H9 (cell line): Measurements from ENCODE around the gene RXRB. TPM values are rescaled to one million over a fixed set of nuclear protein-coding genes. Genes with fewer than 3 reads are reported as not detected.

Source experiments
- DNase-seq: peaks from one replicate; pipeline ENCODE4 v3.0.0-alpha.2; 2017
- H2AFZ ChIP-seq: one replicate; pipeline ENCODE4 v1.6.1; 2013; ENCODE audit warnings: mild to moderate bottlenecking, low read length, control low read depth, moderate library complexity
- H2AK5ac ChIP-seq: 2 replicates; pipeline ENCODE4 v1.6.1; 2013; ENCODE audit warnings: low read length, control low read depth, mixed read lengths; ENCODE audit not compliant: insufficient read length
- H2BK120ac ChIP-seq: one replicate; pipeline ENCODE4 v1.6.1; 2013; ENCODE audit warnings: low read depth, mild to moderate bottlenecking, low read length, control low read depth, inconsistent platforms; ENCODE audit not compliant: poor library complexity, severe bottlenecking
- H2BK12ac ChIP-seq: 2 replicates; pipeline ENCODE4 v1.6.1; 2013; ENCODE audit warnings: low read length, control low read depth, mixed read lengths, low read depth; ENCODE audit not compliant: insufficient read length
- H2BK15ac ChIP-seq: 2 replicates; pipeline ENCODE4 v1.6.1; 2013; ENCODE audit warnings: low read depth, low read length, control low read depth
- H2BK20ac ChIP-seq: one replicate; pipeline ENCODE4 v1.6.1; 2013; ENCODE audit warnings: low read depth, mild to moderate bottlenecking, low read length, control low read depth, inconsistent platforms; ENCODE audit not compliant: poor library complexity, severe bottlenecking
- H2BK5ac ChIP-seq: 2 replicates; pipeline ENCODE4 v1.6.1; 2013; ENCODE audit warnings: low read length, control low read depth, mixed read lengths; ENCODE audit not compliant: insufficient read length
- H3K14ac ChIP-seq: 2 replicates; pipeline ENCODE4 v1.6.1; 2013; ENCODE audit warnings: low read length, control low read depth; ENCODE audit not compliant: insufficient read depth
- H3K18ac ChIP-seq: 2 replicates; pipeline ENCODE4 v1.6.1; 2013; ENCODE audit warnings: low read depth, mild to moderate bottlenecking, mixed read lengths, low read length, control low read depth; ENCODE audit not compliant: insufficient read length
- H3K23ac ChIP-seq: 2 replicates; pipeline ENCODE4 v1.6.1; 2013; ENCODE audit warnings: low read length, control low read depth, mixed read lengths, low read depth; ENCODE audit not compliant: insufficient read length
- H3K23me2 ChIP-seq: 2 replicates; pipeline ENCODE4 v1.6.1; 2013; ENCODE audit warnings: low read depth, mild to moderate bottlenecking, mixed read lengths, low read length, control low read depth; ENCODE audit not compliant: insufficient read length, poor library complexity, severe bottlenecking
- H3K27ac ChIP-seq: 2 replicates; pipeline ENCODE4 v1.5.1; 2013; ENCODE audit warnings: low read length, control low read depth, mixed read lengths, low read depth; ENCODE audit not compliant: insufficient read length
- H3K27me3 ChIP-seq: 2 replicates; pipeline ENCODE4 v1.6.1; 2013; ENCODE audit warnings: low read length, control low read depth, inconsistent platforms; ENCODE audit not compliant: insufficient read depth
- H3K4ac ChIP-seq: 2 replicates; pipeline ENCODE4 v1.6.1; 2013; ENCODE audit warnings: low read depth, mild to moderate bottlenecking, control low read depth, inconsistent platforms, low read length, moderate library complexity
- H3K4me1 ChIP-seq: 2 replicates; pipeline ENCODE4 v1.6.1; 2013; ENCODE audit warnings: low read length, control low read depth, inconsistent platforms; ENCODE audit not compliant: insufficient read depth
- H3K4me2 ChIP-seq: 2 replicates; pipeline ENCODE4 v1.6.1; 2013; ENCODE audit warnings: low read length, control low read depth, mixed read lengths; ENCODE audit not compliant: insufficient read length, insufficient read depth
- H3K56ac ChIP-seq: 2 replicates; pipeline ENCODE4 v1.6.1; 2013; ENCODE audit warnings: low read depth, mild to moderate bottlenecking, mixed read lengths, low read length, control low read depth; ENCODE audit not compliant: insufficient read length
- H3K79me1 ChIP-seq: 2 replicates; pipeline ENCODE4 v1.6.1; 2013; ENCODE audit warnings: low read depth, mild to moderate bottlenecking, moderate library complexity, low read length, control low read depth, inconsistent platforms; ENCODE audit not compliant: insufficient read depth, poor library complexity, severe bottlenecking
- H3K79me2 ChIP-seq: 2 replicates; pipeline ENCODE4 v1.6.1; 2013; ENCODE audit warnings: low read length, control low read depth, inconsistent platforms; ENCODE audit not compliant: insufficient read depth
- H3K9ac ChIP-seq: 2 replicates; pipeline ENCODE4 v1.6.1; 2013; ENCODE audit warnings: low read length, control low read depth, mixed read lengths; ENCODE audit not compliant: insufficient read length; ENCODE audit errors: extremely low read depth
- H3K9me3 ChIP-seq: one replicate; pipeline ENCODE4 v1.6.1; 2013; ENCODE audit warnings: low read depth, low read length, inconsistent platforms; ENCODE audit not compliant: control insufficient read depth
- H3T11ph ChIP-seq: one replicate; pipeline ENCODE4 v1.6.1; 2013; ENCODE audit warnings: mild to moderate bottlenecking, low read length, control low read depth, inconsistent platforms
- H4K20me1 ChIP-seq: one replicate; pipeline ENCODE4 v1.6.1; 2013; ENCODE audit not compliant: control insufficient read depth, insufficient read length, insufficient read depth
- H4K5ac ChIP-seq: 2 replicates; pipeline ENCODE4 v1.6.1; 2013; ENCODE audit warnings: low read depth, mild to moderate bottlenecking, mixed read lengths, low read length, control low read depth; ENCODE audit not compliant: insufficient read length
- H4K8ac ChIP-seq: replicated peaks from 2 replicates; pipeline ENCODE4 v1.6.1; 2013; ENCODE audit warnings: low read length, control low read depth, mixed read lengths, low read depth; ENCODE audit not compliant: insufficient read length
- H4K91ac ChIP-seq: 2 replicates; pipeline ENCODE4 v1.6.1; 2013; ENCODE audit warnings: low read depth, mild to moderate bottlenecking, moderate library complexity, mixed read lengths, low read length, control low read depth; ENCODE audit not compliant: insufficient read length
- H3K27ac Mint-ChIP-seq, 3 experiments: 2 replicates in 2 of 3; 3 replicates in 1 of 3; pipeline ENCODE4 v1.8.0; 2020 to 2021; ENCODE audit warnings: mixed read lengths in 3 of 3, mild to moderate bottlenecking in 1 of 3, moderate library complexity in 1 of 3
- H3K27me3 Mint-ChIP-seq: 2 replicates; pipeline ENCODE4 v1.8.0; 2021; ENCODE audit warnings: low read depth, mild to moderate bottlenecking, moderate library complexity, mixed read lengths
- H3K36me3 Mint-ChIP-seq, 3 experiments: 2 replicates in 2 of 3; 3 replicates in 1 of 3; pipeline ENCODE4 v1.8.0; 2020 to 2021; ENCODE audit warnings: low read depth in 3 of 3, mixed read lengths in 3 of 3; ENCODE audit not compliant: insufficient read depth in 1 of 3
- H3K4me1 Mint-ChIP-seq, 2 experiments: 2 replicates each; pipeline ENCODE4 v1.8.0; 2020; ENCODE audit warnings: mixed read lengths in 2 of 2
- H3K4me3 Mint-ChIP-seq, 2 experiments: 2 replicates in 1 of 2; 3 replicates in 1 of 2; pipeline ENCODE4 v1.8.0; 2020 to 2021; ENCODE audit warnings: mild to moderate bottlenecking in 2 of 2, mixed read lengths in 2 of 2, moderate library complexity in 1 of 2
- H3K9me3 Mint-ChIP-seq, 2 experiments: 2 replicates in 1 of 2; 3 replicates in 1 of 2; pipeline ENCODE4 v1.8.0; 2020; ENCODE audit warnings: mild to moderate bottlenecking in 2 of 2, mixed read lengths in 2 of 2, moderate library complexity in 1 of 2
- CTCF ChIP-seq: fragments of 200-600 bp; sonication (generic); conservative IDR thresholded peaks from 3 replicates; pipeline ENCODE4 v1.8.0; 2021; ENCODE audit warnings: antibody characterized with exemption, mild to moderate bottlenecking
- WGBS: extraction: QIAGEN DNeasy Blood & Tissue Kit; methylation state at CpG from one replicate; pipeline ENCODE4 v1.1.7; 2013; ENCODE audit warnings: missing lambda C conversion rate, low lambda C conversion rate, mixed read lengths; ENCODE audit not compliant: insufficient read length; ENCODE audit errors: extremely low coverage; 5-methylcytosine and 5-hydroxymethylcytosine counted together
- total RNA-seq: library from RNA; stranded (reverse); gene quantifications from 2 replicates; pipeline ENCODE4 v1.2.1, GENCODE V29; 2021

The RXRB gene
- total RNA-seq, 1 experiment from 2014 or later = 14.8 TPM

- Mint-ChIP-seq H3K27me3 (peaks cover 15% of the 10 kb centered on the region), H3K4me3 (no peak overlapping the region), H3K36me3 (no peaks in the 10 kb centered on the region), H3K4me1 (peaks cover 10 to 15% of the 10 kb centered on the region in 2 experiments), H3K27ac (peak overlapping the region in 1 of 3 experiments; percentile 96; a peak in 1 of 7 replicates), H3K9me3 (no peaks in the 10 kb centered on the region)
- no peak overlapping the region for H2AFZ ChIP-seq
- H4K8ac ChIP-seq = no peak overlapping the region
- no peaks in the 10 kb centered on the region for H3K79me2 ChIP-seq
- H3K14ac ChIP-seq = no peak overlapping the region
- H4K91ac ChIP-seq = no peak overlapping the region
- H3K56ac ChIP-seq = no peak overlapping the region
- no peaks in the 10 kb centered on the region for H3K9me3 ChIP-seq
- H3K4me1 ChIP-seq = no peaks in the 10 kb centered on the region
- H3K27me3 ChIP-seq = no peaks in the 10 kb centered on the region
- no peak overlapping the region for H2BK5ac ChIP-seq
- H3K4me2 ChIP-seq = no peak overlapping the region
- no peak overlapping the region for H2AK5ac ChIP-seq
- H3T11ph ChIP-seq = no peak overlapping the region
- no peak overlapping the region for H2BK12ac ChIP-seq
- no peak for TF ChIP-seq CTCF
- H3K4ac ChIP-seq = no peak overlapping the region
- H2BK15ac ChIP-seq = no peak overlapping the region
- no peak overlapping the region for H3K18ac ChIP-seq
- no peak overlapping the region for H3K23ac ChIP-seq
- no peak overlapping the region for H3K27ac ChIP-seq
- H2BK20ac ChIP-seq = no peak overlapping the region
- no peak overlapping the region for H3K9ac ChIP-seq
- H4K20me1 ChIP-seq = peaks cover 3% of the 10 kb centered on the region
- no CpG with 5 or more reads among the region's 6 CpGs for WGBS
- no peak overlapping the region for H2BK120ac ChIP-seq
- no peak overlapping the region for H4K5ac ChIP-seq
- no peaks in the 10 kb centered on the region for H3K23me2 ChIP-seq
- no peaks in the 10 kb centered on the region for H3K79me1 ChIP-seq
- DNase-seq = no peak
Measured at GRCh38 chr6:33168284-33168601, 32.2 kb downstream of the RXRB start.
